Heart left ventricle (tissue), 16 donors: Measurements from ENCODE around the gene SMAD7. TPM values are rescaled to one million over a fixed set of nuclear protein-coding genes. Genes with fewer than 3 reads are reported as not detected.

Experiments
- ATAC-seq, 4 donors: fragments of 200-7000 bp; cut with Tn5 transposase; one replicate each; pipeline ENCODE4 v1.9.1; 2020 to 2022; ENCODE audit warnings: moderate library complexity in 4 of 4, mild to moderate bottlenecking in 3 of 4, moderate number of reproducible peaks in 1 of 4
- DNase-seq, 5 donors: peaks; one replicate each; pipeline ENCODE4 v3.0.0-alpha.2; 2020
- H3K27ac ChIP-seq, 12 donors: fragments of 200-600 bp; sonication (generic) in 4 of 12; one replicate each; pipeline versions ENCODE4 v1.5.0 to v1.8.0; 2016 to 2022; ENCODE audit warnings: mild to moderate bottlenecking in 2 of 12
- H3K27me3 ChIP-seq, 9 donors: fragments of 200-600 bp; sonication (generic) in 2 of 9; one replicate each; pipeline versions ENCODE4 v1.5.1 to v1.8.0; 2016 to 2022; ENCODE audit warnings: mild to moderate bottlenecking in 3 of 9
- H3K36me3 ChIP-seq, 9 donors: fragments of 200-600 bp; sonication (generic) in 2 of 9; one replicate each; pipeline versions ENCODE4 v1.5.0 to v1.8.0; 2018 to 2022; ENCODE audit warnings: mild to moderate bottlenecking in 2 of 9
- H3K4me1 ChIP-seq, 12 donors: fragments of 200-600 bp; sonication (generic) in 4 of 12; one replicate each; pipeline versions ENCODE4 v1.5.0 to v1.8.0; 2016 to 2022; ENCODE audit warnings: mild to moderate bottlenecking in 3 of 12
- H3K4me3 ChIP-seq, 12 donors: fragments of 200-600 bp; sonication (generic) in 4 of 12; one replicate each; pipeline versions ENCODE4 v1.5.0 to v1.8.0; 2017 to 2022; ENCODE audit warnings: mild to moderate bottlenecking in 9 of 12, moderate library complexity in 4 of 12
- H3K9me3 ChIP-seq, 12 donors: fragments of 200-600 bp; sonication (generic) in 4 of 12; one replicate each; pipeline versions ENCODE4 v1.5.0 to v1.8.0; 2016 to 2022; ENCODE audit warnings: mild to moderate bottlenecking in 1 of 12
- POLR2A ChIP-seq, 2 donors: fragments of 450-650 bp; IDR thresholded peaks; one replicate each; pipeline ENCODE4 v1.6.1; 2017; ENCODE audit warnings: antibody characterized with exemption in 2 of 2, mild to moderate bottlenecking in 2 of 2, moderate library complexity in 2 of 2
- WGBS, 4 donors: extraction: QIAGEN DNeasy Blood & Tissue Kit in 2 of 4; methylation state at CpG; one replicate each; pipeline versions ENCODE4 v1.1.5 to v1.1.7; 2013 to 2018; 5-methylcytosine and 5-hydroxymethylcytosine counted together
- intact Hi-C, 10 donors: fragments of 100-400 bp; cut with DNase I; formaldehyde crosslinking; loops; one replicate each; pipeline versions ENCODE4 v1.11.1 to v1.14.2; 2022
- polyA plus RNA-seq, 2 donors: library from polyadenylated mRNA; stranded (reverse); fragments of 200-250 nt; gene quantifications; one replicate each; pipeline ENCODE4 v1.2.3, GENCODE V29; 2013
- total RNA-seq, 9 donors: library from RNA; depleted of rRNA in 2 of 9; stranded (reverse); fragments of >200 nt in 2 of 9; fragmentation: NEBNext Ultra II Directional in 3 of 9; extraction: Animal tissue kit (Norgen Biotek cat#: 25700) in 3 of 9; gene quantifications; one replicate each; pipeline versions ENCODE4 v1.1.0 to v1.2.4, GENCODE V29; 2016 to 2023
- TF ChIP-seq, protein P1 (sequence below), 12 donors: fragments of 200-600 bp; sonication (generic) in 4 of 12; IDR thresholded peaks; one replicate each; pipeline versions ENCODE4 v1.5.0 to v1.8.0; 2018 to 2022; ENCODE audit warnings: antibody characterized with exemption in 12 of 12, mild to moderate bottlenecking in 5 of 12
- donor health status: ischemic (EF 13 %, LVEDD 7.1; RV severe dilation, severe dysfunction).
- donor health status: healthy with polysubstance abuse.
- donor health status: DM: no; HTN: yes; CAD: no.
- donor health status: DM: no; HTN: no; CAD: no.
- donor health status: ischemic (EF 25% LVEDD 6.9; RV normal size, moderate dysfunction).
- donor health status: ischemic (EF 25% LVEDD 5.7; RV mildly dilated, moderate dysfunction).
- donor health status: healthy.
- donor health status: DM: yes; HTN: yes; CAD: no.
- donor health status: ischemic (EF 35%, LVEDD 5.7; RV mildly dilated, moderate dysfunction).
- donor health status: nonischemic (EF 11% LVEDD 7.7; RV severe dilation, severe dysfunction).
- donor health status: DM: yes; HTN: yes; CAD: no.
- donor health status: PGD.
- donor health status: ischemic (EF 29% LVEDD 5.4; RV normal size, mild dysfunction).
- donor health status: nonischemic (EF 23%, LVEDD 6.1; RV moderate dilation, normal function).

The SMAD7 gene
- total and polyA plus RNA-seq, 11 donors, result 9.1 to 32.0 (median 19.9) TPM

- peak; percentile 90 to 95 (median 94) for DNase-seq
- TF ChIP-seq POLR2A (IDR thresholded peaks at IDR 0.05), result no peak
- TF ChIP-seq, protein P1, sequence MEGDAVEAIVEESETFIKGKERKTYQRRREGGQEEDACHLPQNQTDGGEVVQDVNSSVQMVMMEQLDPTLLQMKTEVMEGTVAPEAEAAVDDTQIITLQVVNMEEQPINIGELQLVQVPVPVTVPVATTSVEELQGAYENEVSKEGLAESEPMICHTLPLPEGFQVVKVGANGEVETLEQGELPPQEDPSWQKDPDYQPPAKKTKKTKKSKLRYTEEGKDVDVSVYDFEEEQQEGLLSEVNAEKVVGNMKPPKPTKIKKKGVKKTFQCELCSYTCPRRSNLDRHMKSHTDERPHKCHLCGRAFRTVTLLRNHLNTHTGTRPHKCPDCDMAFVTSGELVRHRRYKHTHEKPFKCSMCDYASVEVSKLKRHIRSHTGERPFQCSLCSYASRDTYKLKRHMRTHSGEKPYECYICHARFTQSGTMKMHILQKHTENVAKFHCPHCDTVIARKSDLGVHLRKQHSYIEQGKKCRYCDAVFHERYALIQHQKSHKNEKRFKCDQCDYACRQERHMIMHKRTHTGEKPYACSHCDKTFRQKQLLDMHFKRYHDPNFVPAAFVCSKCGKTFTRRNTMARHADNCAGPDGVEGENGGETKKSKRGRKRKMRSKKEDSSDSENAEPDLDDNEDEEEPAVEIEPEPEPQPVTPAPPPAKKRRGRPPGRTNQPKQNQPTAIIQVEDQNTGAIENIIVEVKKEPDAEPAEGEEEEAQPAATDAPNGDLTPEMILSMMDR (IDR thresholded peaks at IDR 0.05), result no peak
- intact Hi-C loops, result loop anchor here in 1 of 10 donors (2.0 to 5.0 kb wide), 2 partner anchors 45 to 121 kb away; no protein-coding TSS in a partner anchor
- Histone ChIP-seq H3K27ac (peak overlapping the region; percentile 19 to 91 (median 69)), H3K4me1 (peaks cover 3 to 43% (median 19%) of the 10 kb centered on the region in 12 donors), H3K9me3 (peaks cover 0 to 15% (median 0%) of the 10 kb centered on the region in 12 donors), H3K27me3 (no peaks in the 10 kb centered on the region), H3K4me3 (no peak overlapping the region), H3K36me3 (no peaks in the 10 kb centered on the region)
- ATAC-seq, result peak; percentile 48 to 93 (median 91)
- WGBS, 4 donors, result 23 to 41% (median 36%) methylated on average over 11 to 27 of the region's 27 CpGs
Measured at GRCh38 chr18:48902023-48902855, 48.5 kb downstream of the SMAD7 start.

DNA sequence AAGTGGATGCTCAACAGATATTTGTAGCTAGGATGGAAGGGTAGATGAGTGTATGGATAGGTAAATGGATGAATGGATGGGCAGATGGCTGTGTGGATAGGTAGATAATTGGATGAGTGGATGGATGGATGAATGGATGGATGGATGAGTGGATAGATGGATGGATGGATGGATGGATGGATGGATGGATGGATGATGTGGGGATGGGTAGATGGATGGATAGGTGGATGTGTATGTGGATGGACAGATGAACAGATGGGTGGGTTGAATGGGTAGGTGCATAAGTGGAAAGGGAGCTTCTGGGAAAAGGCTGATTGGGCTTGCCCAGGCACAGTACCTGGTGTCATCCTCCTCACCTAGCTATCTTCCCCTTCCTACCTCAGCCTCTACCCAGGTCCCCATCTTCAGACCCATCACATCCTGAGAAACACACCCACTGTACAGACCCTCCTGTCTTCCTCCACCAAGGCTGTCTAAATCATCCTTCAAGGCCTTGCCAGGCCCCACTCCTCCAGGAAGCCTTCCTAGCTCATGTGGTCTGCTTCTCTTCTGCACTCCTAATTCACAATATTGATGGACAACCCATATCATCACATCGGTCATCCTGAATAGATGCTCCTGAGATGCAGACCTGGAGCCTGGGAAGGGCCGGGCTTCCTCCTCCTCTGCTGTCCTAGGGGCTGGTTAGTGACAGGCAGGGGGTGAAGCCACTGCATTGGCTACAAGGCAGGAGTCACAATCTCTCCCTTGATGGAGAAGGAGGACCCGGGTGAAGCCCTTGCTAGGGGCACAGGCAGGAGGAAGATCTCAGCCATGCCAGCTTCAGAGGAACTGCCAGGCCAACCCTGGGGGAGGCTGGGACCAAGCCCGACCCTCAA is 49.4 kb downstream of the SMAD7 start:
- Histone ChIP-seq H3K4me3 (no peak overlapping the region), H3K4me1 (peaks cover 3 to 51% (median 20%) of the 10 kb centered on the region in 12 donors)
- intact Hi-C loops, result loop anchor here in 1 of 10 donors (2.0 to 5.0 kb wide), 2 partner anchors 46 to 121 kb away; no protein-coding TSS in a partner anchor

GRCh38 chr18:48900469-48900868 is 50.3 kb downstream of the SMAD7 start:
- intact Hi-C loops, result loop anchor here in 1 of 10 donors (5.0 kb wide), 1 partner anchor 47 kb away; no protein-coding TSS in a partner anchor
- Histone ChIP-seq H3K27me3 (no peaks in the 10 kb centered on the region), H3K27ac (no peak overlapping the region), H3K36me3 (no peaks in the 10 kb centered on the region), H3K4me3 (no peak overlapping the region), H3K9me3 (peaks cover 0 to 15% (median 0%) of the 10 kb centered on the region in 12 donors), H3K4me1 (peaks cover 3 to 57% (median 20%) of the 10 kb centered on the region in 12 donors)
- WGBS, 4 donors, result 91 to 95% (median 92%) methylated on average over 1 of the region's 1 CpG
- ATAC-seq, result no peak
- TF ChIP-seq POLR2A (IDR thresholded peaks at IDR 0.05), result no peak
- TF ChIP-seq, protein P1 (IDR thresholded peaks at IDR 0.05), result no peak
- DNase-seq, result no peak

More for the DNA sequence above, 49.4 kb downstream of the SMAD7 start:
- no peak for DNase-seq
- WGBS, 4 donors, result 51 to 72% (median 59%) methylated on average over 3 to 4 of the region's 4 CpGs
- Histone ChIP-seq H3K27ac (peak overlapping the region in 11 of 12 donors; percentile 19 to 91 (median 73)), H3K36me3 (no peaks in the 10 kb centered on the region), H3K27me3 (no peaks in the 10 kb centered on the region), H3K9me3 (peaks cover 0 to 15% (median 0%) of the 10 kb centered on the region in 12 donors)
- TF ChIP-seq, protein P1 (IDR thresholded peaks at IDR 0.05), result no peak
- no peak for TF ChIP-seq POLR2A (IDR thresholded peaks at IDR 0.05)
- no peak for ATAC-seq
